CD4-positive, CD25-positive, alpha-beta regulatory T cell (primary cell): ENCODE measurements around the gene RETSAT. TPM values are rescaled to one million over a fixed set of nuclear protein-coding genes. Genes with fewer than 3 reads are reported as not detected.
A peak's percentile ranks its signal among the peaks of the same experiment; 100 is the strongest.

ENCODE experiments used
- ATAC-seq, 2 donors: fragments of 150-1000 bp; cut with Tn5 transposase; one replicate each; pipeline ENCODE4 v1.10.0; 2021; ENCODE audit warnings: low read depth in 2 of 2, moderate number of reproducible peaks in 2 of 2, moderate library complexity in 1 of 2
- DNase-seq, 3 donors: peaks; one replicate each; pipeline versions ENCODE4 v3.0.0 to v3.0.0-alpha.2; 2012 to 2022; ENCODE audit warnings: mixed read lengths in 1 of 3
- H3K27ac ChIP-seq: one replicate; pipeline ENCODE4 v1.7.0; 2013; ENCODE audit warnings: mild to moderate bottlenecking, low read length; ENCODE audit not compliant: insufficient read depth, poor library complexity, severe bottlenecking
- H3K27me3 ChIP-seq: one replicate; pipeline ENCODE4 v1.7.0; 2013; ENCODE audit warnings: low read length; ENCODE audit not compliant: control insufficient read depth, insufficient read depth
- H3K36me3 ChIP-seq: one replicate; pipeline ENCODE4 v1.7.0; 2013; ENCODE audit warnings: mild to moderate bottlenecking, low read length, moderate library complexity; ENCODE audit not compliant: control insufficient read depth, insufficient read depth
- H3K4me1 ChIP-seq: 2 replicates; pipeline ENCODE4 v1.7.0; 2013; ENCODE audit warnings: mild to moderate bottlenecking, low read length; ENCODE audit not compliant: insufficient read depth, control insufficient read depth, poor library complexity, severe bottlenecking
- H3K4me3 ChIP-seq: one replicate; pipeline ENCODE4 v1.7.0; 2013; ENCODE audit warnings: low read depth, mild to moderate bottlenecking, low read length, moderate library complexity
- H3K9me3 ChIP-seq, 2 experiments: 1 replicate in 1 of 2; 2 replicates in 1 of 2; pipeline ENCODE4 v1.7.0; 2013; ENCODE audit warnings: low read length in 2 of 2, mild to moderate bottlenecking in 1 of 2, moderate library complexity in 1 of 2; ENCODE audit not compliant: control insufficient read depth in 2 of 2
- H3K27ac Mint-ChIP-seq, 3 donors: one replicate each; pipeline ENCODE4 v1.8.0; 2020 to 2022; ENCODE audit warnings: mild to moderate bottlenecking in 3 of 3, mixed read lengths in 3 of 3, moderate library complexity in 2 of 3
- H3K27me3 Mint-ChIP-seq: one replicate; pipeline ENCODE4 v1.8.0; 2022; ENCODE audit warnings: mild to moderate bottlenecking, mixed read lengths
- H3K36me3 Mint-ChIP-seq: one replicate; pipeline ENCODE4 v1.8.0; 2020; ENCODE audit warnings: mixed read lengths
- H3K4me1 Mint-ChIP-seq, 4 donors: one replicate each; pipeline ENCODE4 v1.8.0; 2020 to 2022; ENCODE audit warnings: mixed read lengths in 4 of 4, mild to moderate bottlenecking in 1 of 4
- H3K4me3 Mint-ChIP-seq, 4 donors: one replicate each; pipeline ENCODE4 v1.8.0; 2020 to 2022; ENCODE audit warnings: mild to moderate bottlenecking in 4 of 4, mixed read lengths in 4 of 4, moderate library complexity in 3 of 4
- H3K9me3 Mint-ChIP-seq, 7 donors: one replicate each; pipeline ENCODE4 v1.8.0; 2020 to 2022; ENCODE audit warnings: mixed read lengths in 7 of 7, mild to moderate bottlenecking in 3 of 7, moderate library complexity in 2 of 7
- polyA plus RNA-seq, 4 donors: library from polyadenylated mRNA; unstranded; fragments of 300-500 nt; fragmentation: Illumina TruSeq; gene quantifications; one replicate each; pipeline ENCODE4 v1.2.3, GENCODE V29; 2021
- total RNA-seq: library from RNA; stranded (reverse); gene quantifications from one replicate; pipeline ENCODE4 v1.2.3, GENCODE V29; 2022

Gene RETSAT
- total and polyA plus RNA-seq, 5 donors from 2014 or later: 13.8 to 32.4 (median 16.4) TPM

- peaks cover 10% of the 10 kb centered on the region for H3K36me3 Mint-ChIP-seq
- H3K27me3 ChIP-seq: no peaks in the 10 kb centered on the region
- H3K27ac Mint-ChIP-seq: peak overlapping the region; percentile 94 to 97 (median 97)
- H3K4me1 ChIP-seq: peaks cover 22% of the 10 kb centered on the region
- ATAC-seq (peak; percentile 45 to 48), DNase-seq (peak in 2 of 3 donors; percentile 32 to 48)
- H3K4me1 Mint-ChIP-seq: peaks cover 5 to 56% (median 29%) of the 10 kb centered on the region in 4 donors
- H3K9me3 ChIP-seq: no peaks in the 10 kb centered on the region
- H3K4me3 ChIP-seq: peak overlapping the region; percentile 73
- H3K27me3 Mint-ChIP-seq: peaks cover 5% of the 10 kb centered on the region
- H3K4me3 Mint-ChIP-seq: peak overlapping the region; percentile 70 to 88 (median 83)
- H3K27ac ChIP-seq: peak overlapping the region; percentile 65
- H3K36me3 ChIP-seq: peaks cover 12% of the 10 kb centered on the region
- no peaks in the 10 kb centered on the region for H3K9me3 Mint-ChIP-seq
Measured at GRCh38 chr2:85309699-85310321, 44.5 kb downstream of the RETSAT start.

- H3K4me1 Mint-ChIP-seq: peaks cover 5 to 53% (median 27%) of the 10 kb centered on the region in 4 donors
Measured at GRCh38 chr2:85308896-85309555, 45.3 kb downstream of the RETSAT start.

GRCh38 chr2:85308201-85308600, 46.1 kb downstream of the RETSAT start:
- peaks cover 3% of the 10 kb centered on the region for H3K36me3 Mint-ChIP-seq
- no peak for ATAC-seq
- Histone ChIP-seq H3K9me3 (no peaks in the 10 kb centered on the region), H3K4me3 (no peak overlapping the region), H3K27ac (peak overlapping the region; percentile 14), H3K27me3 (no peaks in the 10 kb centered on the region), H3K36me3 (no peaks in the 10 kb centered on the region), H3K4me1 (peaks cover 22% of the 10 kb centered on the region)
- no peaks in the 10 kb centered on the region for H3K9me3 Mint-ChIP-seq
- H3K27me3 Mint-ChIP-seq: peaks cover 15% of the 10 kb centered on the region
- H3K4me3 Mint-ChIP-seq: peak overlapping the region in 3 of 4 donors; percentile 70 to 88 (median 87)
- peaks cover 5 to 48% (median 24%) of the 10 kb centered on the region in 4 donors for H3K4me1 Mint-ChIP-seq
- H3K27ac Mint-ChIP-seq: peak overlapping the region in 1 of 3 donors; percentile 94
- no peak for DNase-seq

More at GRCh38 chr2:85308896-85309555, 45.3 kb downstream of the RETSAT start:
- Mint-ChIP-seq H3K36me3 (peaks cover 7% of the 10 kb centered on the region), H3K27me3 (peaks cover 12% of the 10 kb centered on the region), H3K9me3 (no peaks in the 10 kb centered on the region), H3K4me3 (peak overlapping the region; percentile 70 to 88 (median 83)), H3K27ac (peak overlapping the region; percentile 94 to 97 (median 97))
- H3K4me1 ChIP-seq: peaks cover 22% of the 10 kb centered on the region
- H3K27me3 ChIP-seq: no peaks in the 10 kb centered on the region
- H3K27ac ChIP-seq: peak overlapping the region; percentile 65
- DNase-seq: no peak
- peak overlapping the region; percentile 73 for H3K4me3 ChIP-seq
- H3K9me3 ChIP-seq: no peaks in the 10 kb centered on the region
- ATAC-seq: no peak
- peaks cover 5% of the 10 kb centered on the region for H3K36me3 ChIP-seq

GRCh38 chr2:85307527-85307897, 46.8 kb downstream of the RETSAT start:
- H3K36me3 Mint-ChIP-seq: peaks cover 3% of the 10 kb centered on the region
- H3K4me3 Mint-ChIP-seq: peak overlapping the region; percentile 52 to 87 (median 76)
- peaks cover 22% of the 10 kb centered on the region for H3K27me3 Mint-ChIP-seq
- H3K27ac Mint-ChIP-seq: peak overlapping the region in 1 of 3 donors; percentile 39
- no peaks in the 10 kb centered on the region for H3K9me3 Mint-ChIP-seq
- Histone ChIP-seq H3K4me3 (peak overlapping the region; percentile 41), H3K4me1 (peaks cover 22% of the 10 kb centered on the region), H3K27ac (no peak overlapping the region), H3K9me3 (no peaks in the 10 kb centered on the region), H3K27me3 (no peaks in the 10 kb centered on the region), H3K36me3 (no peaks in the 10 kb centered on the region)
- DNase-seq: no peak
- H3K4me1 Mint-ChIP-seq: peaks cover 5 to 48% (median 24%) of the 10 kb centered on the region in 4 donors
- no peak for ATAC-seq

- ATAC-seq (no peak), DNase-seq (no peak)
- Mint-ChIP-seq H3K27me3 (peaks cover 25% of the 10 kb centered on the region), H3K36me3 (no peaks in the 10 kb centered on the region), H3K4me1 (peaks cover 5 to 36% (median 13%) of the 10 kb centered on the region in 4 donors), H3K9me3 (no peaks in the 10 kb centered on the region), H3K27ac (peak overlapping the region in 1 of 3 donors; percentile 76), H3K4me3 (no peak overlapping the region)
- Histone ChIP-seq H3K27ac (no peak overlapping the region), H3K9me3 (no peaks in the 10 kb centered on the region), H3K4me1 (peaks cover 7% of the 10 kb centered on the region), H3K27me3 (peaks cover 7% of the 10 kb centered on the region), H3K36me3 (no peaks in the 10 kb centered on the region), H3K4me3 (no peak overlapping the region)
Measured at GRCh38 chr2:85303780-85304531, 50.4 kb downstream of the RETSAT start.

GRCh38 chr2:85302121-85302520, 52.2 kb downstream of the RETSAT start:
- no peaks in the 10 kb centered on the region for H3K36me3 ChIP-seq
- DNase-seq (no peak), ATAC-seq (no peak)
- Mint-ChIP-seq H3K4me3 (no peak overlapping the region), H3K27ac (no peak overlapping the region), H3K36me3 (no peaks in the 10 kb centered on the region), H3K9me3 (no peaks in the 10 kb centered on the region), H3K4me1 (peaks cover 2 to 20% (median 11%) of the 10 kb centered on the region in 4 donors), H3K27me3 (peaks cover 30% of the 10 kb centered on the region)
- no peaks in the 10 kb centered on the region for H3K9me3 ChIP-seq
- peaks cover 7% of the 10 kb centered on the region for H3K27me3 ChIP-seq
- no peak overlapping the region for H3K27ac ChIP-seq
- H3K4me3 ChIP-seq: no peak overlapping the region
- no peaks in the 10 kb centered on the region for H3K4me1 ChIP-seq
